PC-3 (cell line): Measurements from ENCODE around the gene L1CAM. TPM values are rescaled to one million over a fixed set of nuclear protein-coding genes. Genes with fewer than 3 reads are reported as not detected.

Experiments
- ATAC-seq: fragments of 200-7000 bp; cut with Tn5 transposase; 2 replicates; pipeline ENCODE4 v1.9.1; 2020; ENCODE audit warnings: mild to moderate bottlenecking, moderate library complexity
- BruUV-seq: library from RNA; stranded (reverse); fragments of 400-500 nt; replicated peaks from 2 replicates; lab custom pipeline; 2021; lab: Mats Ljungman, UMichigan
- CTCF ChIA-PET: fragments of 300-600 bp; sonication (Branson Sonifier 250); formaldehyde crosslinking; loops from one replicate; lab custom pipeline; 2022; ENCODE audit warnings: antibody characterized with exemption; lab: Charles Lee
- POLR2A ChIA-PET: fragments of 300-600 bp; sonication (Branson Sonifier 250); formaldehyde crosslinking; loops from one replicate; lab custom pipeline; 2022; ENCODE audit warnings: antibody characterized with exemption; ENCODE audit not compliant: unreplicated experiment; lab: Charles Lee
- DNase-seq: peaks from one replicate; pipeline ENCODE4 v3.0.0-alpha.2; 2015
- H2AFZ ChIP-seq: fragments of 300-600 bp; sonication (generic); 2 replicates; pipeline ENCODE4 v1.6.0; 2016; ENCODE audit warnings: antibody characterized with exemption, low read length
- H3F3A ChIP-seq: fragments of 300-600 bp; sonication (generic); one replicate; pipeline ENCODE4 v1.6.0; 2017; ENCODE audit warnings: antibody characterized with exemption, low read length, control low read depth, mild to moderate bottlenecking; ENCODE audit not compliant: unreplicated experiment
- H3K27ac ChIP-seq: fragments of 300-600 bp; sonication (generic); 2 replicates; pipeline ENCODE4 v1.5.1; 2016; ENCODE audit warnings: mild to moderate bottlenecking, low read length
- H3K27me3 ChIP-seq: fragments of 300-600 bp; sonication (generic); 2 replicates; pipeline ENCODE4 v1.6.1; 2016; ENCODE audit warnings: low read length, mixed read lengths
- H3K36me3 ChIP-seq: fragments of 300-600 bp; sonication (generic); 2 replicates; pipeline ENCODE4 v1.6.1; 2016; ENCODE audit warnings: low read depth, mixed run types, low read length, mixed read lengths
- H3K4me1 ChIP-seq: fragments of 300-600 bp; sonication (generic); 2 replicates; pipeline ENCODE4 v1.5.1; 2016; ENCODE audit warnings: low read length; ENCODE audit not compliant: insufficient read depth
- H3K4me2 ChIP-seq: fragments of 300-600 bp; sonication (generic); 2 replicates; pipeline ENCODE4 v1.6.0; 2016; ENCODE audit warnings: low read length
- H3K4me3 ChIP-seq: fragments of 300-600 bp; sonication (generic); 2 replicates; pipeline ENCODE4 v1.5.1; 2016; ENCODE audit warnings: mild to moderate bottlenecking, low read length, mixed read lengths
- H3K79me2 ChIP-seq: fragments of 300-600 bp; sonication (generic); 2 replicates; pipeline ENCODE4 v1.6.1; 2017; ENCODE audit warnings: low read length, mixed read lengths
- H3K9ac ChIP-seq: fragments of 300-600 bp; sonication (generic); 2 replicates; pipeline ENCODE4 v1.6.0; 2016; ENCODE audit warnings: mild to moderate bottlenecking, low read length
- H3K9me2 ChIP-seq: fragments of 300-600 bp; sonication (generic); replicated peaks from 2 replicates; pipeline ENCODE4 v1.6.1; 2016; ENCODE audit warnings: mixed run types, low read length, mixed read lengths
- H3K9me3 ChIP-seq: fragments of 300-600 bp; sonication (generic); 2 replicates; pipeline ENCODE4 v1.6.1; 2016; ENCODE audit warnings: low read length, mixed read lengths
- H4K20me1 ChIP-seq: fragments of 300-600 bp; sonication (generic); 2 replicates; pipeline ENCODE4 v1.6.1; 2016; ENCODE audit warnings: low read length, mixed read lengths
- EZH2 ChIP-seq: fragments of 300-600 bp; sonication (generic); IDR thresholded peaks from one replicate; pipeline ENCODE4 v1.6.1; 2017; ENCODE audit warnings: antibody characterized with exemption, mild to moderate bottlenecking, low read length; ENCODE audit not compliant: unreplicated experiment
- EZH2phosphoT487 ChIP-seq: fragments of 300-600 bp; sonication (generic); IDR thresholded peaks from 2 replicates; pipeline ENCODE4 v1.6.1; 2018; ENCODE audit warnings: mild to moderate bottlenecking, antibody characterized with exemption, low read length, borderline replicate concordance
- intact Hi-C: fragments of 100-400 bp; cut with micrococcal nuclease; formaldehyde crosslinking; loops from 2 replicates; pipeline ENCODE4 v1.9.0; 2023
- total RNA-seq: library from RNA; depleted of rRNA; stranded (reverse); fragments of >200 nt; gene quantifications from 2 replicates; pipeline ENCODE4 v1.2.3, GENCODE V29; 2014
- TF ChIP-seq, protein P1 (sequence below): fragments of 300-600 bp; sonication (generic); conservative IDR thresholded peaks from 2 replicates; pipeline ENCODE4 v1.5.1; 2017; ENCODE audit warnings: antibody characterized with exemption, low read depth, mild to moderate bottlenecking, low read length

Gene L1CAM
- total RNA-seq, 1 experiment from 2014 or later = 5.2 TPM

DNA sequence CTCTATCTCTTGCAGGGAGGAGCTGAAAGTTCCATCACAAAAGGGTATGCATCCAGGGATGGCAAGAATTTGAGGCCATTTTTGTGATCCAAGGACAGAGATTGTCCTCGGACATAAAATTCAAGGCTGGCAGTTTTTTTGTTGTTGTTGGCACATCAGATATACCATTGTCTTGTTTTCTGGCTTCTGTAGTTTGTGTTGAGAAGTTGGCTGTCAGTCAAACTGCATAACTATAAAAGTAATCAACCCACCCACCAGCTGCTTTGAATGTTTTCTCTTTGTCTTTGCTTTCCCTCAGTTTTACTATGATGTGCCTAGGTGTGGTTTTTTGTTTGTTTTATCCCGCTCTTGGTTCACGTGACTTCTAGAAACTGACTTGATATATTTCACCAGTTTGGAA lies 34.0 kb downstream of the L1CAM start:
- H3K9ac ChIP-seq = no peak overlapping the region
- no peaks in the 10 kb centered on the region for H3K4me1 ChIP-seq
- no peaks in the 10 kb centered on the region for H3K9me2 ChIP-seq
- ChIA-PET POLR2A (no interaction called here), CTCF (no interaction called here)
- no peak overlapping the region for H2AFZ ChIP-seq
- H3K9me3 ChIP-seq = no peaks in the 10 kb centered on the region
- no TSS peak for BruUV-seq
- intact Hi-C loops = no loop called here
- no peak for DNase-seq
- H3K4me3 ChIP-seq = no peak overlapping the region
- H3K4me2 ChIP-seq = no peak overlapping the region
- H3K27me3 ChIP-seq = peaks cover 25% of the 10 kb centered on the region
- H3K27ac ChIP-seq = no peak overlapping the region
- no peaks in the 10 kb centered on the region for H3K79me2 ChIP-seq
- no peaks in the 10 kb centered on the region for H3K36me3 ChIP-seq
- ATAC-seq = no peak
- no peaks in the 10 kb centered on the region for H4K20me1 ChIP-seq
- TF ChIP-seq EZH2phosphoT487 = no peak
- TF ChIP-seq, protein P1, sequence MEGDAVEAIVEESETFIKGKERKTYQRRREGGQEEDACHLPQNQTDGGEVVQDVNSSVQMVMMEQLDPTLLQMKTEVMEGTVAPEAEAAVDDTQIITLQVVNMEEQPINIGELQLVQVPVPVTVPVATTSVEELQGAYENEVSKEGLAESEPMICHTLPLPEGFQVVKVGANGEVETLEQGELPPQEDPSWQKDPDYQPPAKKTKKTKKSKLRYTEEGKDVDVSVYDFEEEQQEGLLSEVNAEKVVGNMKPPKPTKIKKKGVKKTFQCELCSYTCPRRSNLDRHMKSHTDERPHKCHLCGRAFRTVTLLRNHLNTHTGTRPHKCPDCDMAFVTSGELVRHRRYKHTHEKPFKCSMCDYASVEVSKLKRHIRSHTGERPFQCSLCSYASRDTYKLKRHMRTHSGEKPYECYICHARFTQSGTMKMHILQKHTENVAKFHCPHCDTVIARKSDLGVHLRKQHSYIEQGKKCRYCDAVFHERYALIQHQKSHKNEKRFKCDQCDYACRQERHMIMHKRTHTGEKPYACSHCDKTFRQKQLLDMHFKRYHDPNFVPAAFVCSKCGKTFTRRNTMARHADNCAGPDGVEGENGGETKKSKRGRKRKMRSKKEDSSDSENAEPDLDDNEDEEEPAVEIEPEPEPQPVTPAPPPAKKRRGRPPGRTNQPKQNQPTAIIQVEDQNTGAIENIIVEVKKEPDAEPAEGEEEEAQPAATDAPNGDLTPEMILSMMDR = no peak
- TF ChIP-seq EZH2 = no peak
- H3F3A ChIP-seq = no peaks in the 10 kb centered on the region

DNA sequence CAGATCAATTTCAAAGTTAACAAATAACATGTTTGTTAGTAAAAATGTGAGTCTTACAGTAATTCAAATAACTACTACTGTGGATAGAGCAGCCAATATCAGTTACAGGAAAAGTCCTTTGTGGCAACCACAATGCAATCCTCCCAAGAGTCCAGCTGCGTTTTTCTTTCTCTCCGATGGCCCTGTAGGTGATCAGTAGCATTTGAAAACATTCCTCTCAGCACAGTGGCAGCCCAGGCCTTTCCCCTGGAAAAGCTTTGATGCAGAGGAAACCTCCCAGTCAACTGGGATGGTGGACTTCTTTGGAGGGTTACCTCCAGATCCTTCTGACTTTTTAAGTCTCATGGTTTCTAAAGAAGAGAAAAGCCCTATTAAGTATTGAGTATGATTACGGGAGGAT lies 37.6 kb downstream of the L1CAM start:
- H3K9me2 ChIP-seq = no peaks in the 10 kb centered on the region
- no peaks in the 10 kb centered on the region for H3K9me3 ChIP-seq
- intact Hi-C loops = no loop called here
- no TSS peak for BruUV-seq
- no peak overlapping the region for H3K27ac ChIP-seq
- TF ChIP-seq EZH2 (no peak), EZH2phosphoT487 (no peak)
- TF ChIP-seq, protein P1 = no peak
- H3K79me2 ChIP-seq = no peaks in the 10 kb centered on the region
- no peak for DNase-seq
- H4K20me1 ChIP-seq = no peaks in the 10 kb centered on the region
- ATAC-seq = no peak
- peaks cover 45% of the 10 kb centered on the region for H3K27me3 ChIP-seq
- H3K4me1 ChIP-seq = no peaks in the 10 kb centered on the region
- H3F3A ChIP-seq = no peaks in the 10 kb centered on the region
- CTCF ChIA-PET = no interaction called here
- H3K4me3 ChIP-seq = no peak overlapping the region
- no peak overlapping the region for H3K9ac ChIP-seq
- H3K36me3 ChIP-seq = no peaks in the 10 kb centered on the region
- POLR2A ChIA-PET = no interaction called here
- no peak overlapping the region for H3K4me2 ChIP-seq
- no peak overlapping the region for H2AFZ ChIP-seq

GRCh38 chrX:153845842-153846241 lies 40.1 kb downstream of the L1CAM start:
- ChIA-PET POLR2A (no interaction called here), CTCF (no interaction called here)
- Histone ChIP-seq H3K4me3 (no peak overlapping the region), H3K4me2 (no peak overlapping the region), H3K9me2 (no peaks in the 10 kb centered on the region), H3K4me1 (no peaks in the 10 kb centered on the region), H3K9ac (no peak overlapping the region), H4K20me1 (no peaks in the 10 kb centered on the region), H3K79me2 (no peaks in the 10 kb centered on the region), H3K9me3 (no peaks in the 10 kb centered on the region), H3K36me3 (no peaks in the 10 kb centered on the region), H3F3A (no peaks in the 10 kb centered on the region), H3K27ac (no peak overlapping the region), H2AFZ (no peak overlapping the region), H3K27me3 (peaks cover 42% of the 10 kb centered on the region)
- TF ChIP-seq, protein P1 = no peak
- TF ChIP-seq EZH2 (no peak), EZH2phosphoT487 (no peak)
- no TSS peak for BruUV-seq
- no peak for DNase-seq
- ATAC-seq = no peak
- intact Hi-C loops = no loop called here
